IPS DF 19.7 (cell line): ENCODE results near the gene SPACA4.
"Not testable (repeated sequence)": the region's sequence is repeated elsewhere in the genome, so short reads cannot be mapped to it uniquely, and the experiment has no call there.

Experiments used
- DNase-seq: peaks from one replicate; pipeline ENCODE4 v3.0.0-alpha.2; 2013; ENCODE audit warnings: low read depth, low spot score

SPACA4 gene, protein sequence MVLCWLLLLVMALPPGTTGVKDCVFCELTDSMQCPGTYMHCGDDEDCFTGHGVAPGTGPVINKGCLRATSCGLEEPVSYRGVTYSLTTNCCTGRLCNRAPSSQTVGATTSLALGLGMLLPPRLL

DNA sequence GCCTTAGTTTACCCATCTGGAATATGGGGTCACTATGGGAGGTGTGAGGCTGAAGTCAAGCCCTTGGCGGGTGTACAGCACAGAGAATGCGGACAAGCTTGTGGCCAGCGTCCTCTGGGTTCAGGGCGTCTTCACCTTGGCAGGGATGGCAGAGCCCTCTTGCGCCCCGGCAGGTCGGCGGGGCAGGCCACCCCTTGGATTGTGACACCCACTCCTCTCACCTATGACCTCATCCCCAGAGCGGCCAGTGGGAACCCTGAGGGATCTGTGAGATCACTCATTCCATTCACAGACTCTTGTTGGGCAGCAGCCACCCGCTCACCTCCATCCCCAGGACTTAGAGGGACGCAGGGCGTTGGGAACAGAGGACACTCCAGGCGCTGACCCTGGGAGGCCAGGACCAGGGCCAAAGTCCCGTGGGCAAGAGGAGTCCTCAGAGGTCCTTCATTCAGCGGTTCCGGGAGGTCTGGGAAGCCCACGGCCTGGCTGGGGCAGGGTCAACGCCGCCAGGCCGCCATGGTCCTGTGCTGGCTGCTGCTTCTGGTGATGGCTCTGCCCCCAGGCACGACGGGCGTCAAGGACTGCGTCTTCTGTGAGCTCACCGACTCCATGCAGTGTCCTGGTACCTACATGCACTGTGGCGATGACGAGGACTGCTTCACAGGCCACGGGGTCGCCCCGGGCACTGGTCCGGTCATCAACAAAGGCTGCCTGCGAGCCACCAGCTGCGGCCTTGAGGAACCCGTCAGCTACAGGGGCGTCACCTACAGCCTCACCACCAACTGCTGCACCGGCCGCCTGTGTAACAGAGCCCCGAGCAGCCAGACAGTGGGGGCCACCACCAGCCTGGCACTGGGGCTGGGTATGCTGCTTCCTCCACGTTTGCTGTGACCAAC, at the start of gene SPACA4:
Gene SPACA4, plus strand, starts transcription at position 280 of the 896 bp plus-strand sequence. Its CDS starts 237 bp downstream, at position 517.
- no peak for DNase-seq

DNA sequence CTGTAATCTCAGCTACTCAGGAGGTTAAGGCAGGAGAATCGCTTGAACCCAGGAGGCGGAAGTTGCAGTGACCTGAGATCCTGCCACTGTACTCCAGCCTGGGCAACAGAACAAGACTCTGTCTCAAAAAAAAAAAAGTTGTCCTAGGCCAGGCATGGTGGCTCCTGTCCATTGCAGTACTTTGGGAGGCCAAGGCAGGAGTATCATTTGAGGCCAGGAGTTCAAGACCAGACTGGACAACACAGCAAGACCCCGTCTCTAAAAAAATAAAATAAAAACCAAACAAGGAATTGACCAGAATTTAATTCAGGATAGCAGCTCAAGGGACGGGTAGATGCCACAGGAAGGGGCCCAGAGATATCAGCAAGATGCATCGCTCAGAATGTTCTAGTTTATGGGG, 49.7 kb upstream of the SPACA4 start:
- DNase-seq = no peak

DNA sequence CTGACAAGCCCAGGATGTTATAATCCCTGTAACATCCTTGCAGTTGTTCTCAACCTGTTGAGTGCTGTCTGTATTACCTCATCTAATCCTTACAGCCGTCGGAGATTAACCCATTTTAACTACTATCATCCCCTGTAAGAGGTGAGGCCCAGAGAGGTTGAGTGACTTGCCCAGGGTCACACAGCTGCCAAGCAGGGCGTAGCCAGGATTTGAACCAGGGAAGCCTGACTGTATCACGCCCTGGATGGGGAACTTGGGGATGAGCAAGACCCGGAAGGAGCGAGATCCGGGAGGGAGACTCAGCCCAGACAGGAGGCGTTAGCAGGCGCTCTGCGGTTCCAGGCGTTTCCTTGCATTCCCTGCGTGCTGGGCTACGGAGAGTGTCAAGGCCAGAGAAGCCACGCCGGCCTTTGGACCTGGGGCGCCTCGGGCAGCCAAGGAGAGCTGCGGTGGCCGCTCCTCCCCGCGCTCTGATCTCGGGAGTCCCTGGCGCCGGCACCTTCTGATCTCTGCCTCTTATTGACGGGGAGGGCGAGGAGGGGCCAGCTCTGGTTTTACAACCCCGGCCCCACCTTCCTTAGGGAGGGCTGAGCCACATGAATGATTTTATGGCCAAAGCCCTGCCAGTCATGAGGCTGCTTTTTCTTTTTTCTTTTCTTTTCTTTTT, 48.4 kb upstream of the SPACA4 start:
- no peak for DNase-seq

DNA sequence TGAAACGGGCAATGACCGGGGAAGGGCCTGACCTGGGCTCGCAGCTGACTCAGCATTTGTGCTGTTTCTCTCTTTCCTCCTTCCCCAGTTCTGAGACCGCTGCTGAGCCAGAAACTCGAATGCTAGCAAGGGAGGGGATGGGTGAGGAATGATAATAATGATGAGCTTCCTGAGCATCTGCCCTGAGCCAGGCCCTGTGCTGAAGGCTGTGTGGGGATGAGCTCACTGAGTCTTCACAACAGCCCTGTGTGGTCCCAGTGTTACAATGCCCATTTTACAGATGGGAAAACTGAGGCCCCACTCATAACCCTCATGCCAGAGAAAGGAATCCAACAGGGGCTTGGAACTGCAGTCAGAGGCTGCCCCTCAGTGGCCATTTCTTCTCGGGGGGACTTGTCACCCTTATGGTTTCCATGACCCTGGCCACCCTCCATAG, 46.4 kb upstream of the SPACA4 start:
- no peak for DNase-seq

DNA sequence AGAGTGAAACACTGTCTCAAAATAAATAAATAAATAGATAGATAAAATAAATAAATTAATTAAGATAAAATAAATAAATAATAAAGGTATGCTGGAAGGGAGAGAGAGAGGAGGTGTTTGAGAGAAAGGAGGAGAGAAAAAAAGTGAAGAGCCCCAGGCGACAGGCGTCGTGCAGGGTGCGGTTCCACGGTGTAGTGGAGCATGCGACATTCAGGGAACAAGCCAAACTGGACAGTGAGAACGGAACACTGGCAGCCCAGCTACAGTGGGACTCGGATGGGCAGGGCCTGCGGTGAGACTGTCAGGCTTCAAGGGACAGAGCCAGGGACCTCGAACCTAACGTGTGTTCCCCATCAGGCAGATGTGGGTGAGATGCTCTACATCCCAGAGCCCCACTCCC, 45.1 kb upstream of the SPACA4 start:
- no peak for DNase-seq

DNA sequence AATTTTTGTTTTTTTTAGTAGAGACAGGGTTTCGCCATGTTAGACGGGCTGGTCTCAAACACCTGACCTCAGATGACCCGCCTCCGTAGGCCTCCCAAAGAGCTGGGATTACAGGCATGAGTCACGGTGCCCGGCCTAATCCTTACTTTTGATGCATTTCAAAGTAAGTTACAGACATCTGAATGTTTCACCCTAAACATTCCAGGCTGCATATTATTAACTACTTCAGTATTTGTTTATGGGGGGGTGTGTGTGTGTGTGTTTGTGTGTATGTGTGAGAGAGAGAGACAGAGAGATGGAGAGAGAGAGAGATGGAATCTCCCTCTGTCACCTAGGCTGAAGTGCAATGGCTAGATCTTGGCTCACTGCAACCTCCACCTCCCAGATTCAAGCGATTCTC, 41.5 kb upstream of the SPACA4 start:
- no peak for DNase-seq

DNA sequence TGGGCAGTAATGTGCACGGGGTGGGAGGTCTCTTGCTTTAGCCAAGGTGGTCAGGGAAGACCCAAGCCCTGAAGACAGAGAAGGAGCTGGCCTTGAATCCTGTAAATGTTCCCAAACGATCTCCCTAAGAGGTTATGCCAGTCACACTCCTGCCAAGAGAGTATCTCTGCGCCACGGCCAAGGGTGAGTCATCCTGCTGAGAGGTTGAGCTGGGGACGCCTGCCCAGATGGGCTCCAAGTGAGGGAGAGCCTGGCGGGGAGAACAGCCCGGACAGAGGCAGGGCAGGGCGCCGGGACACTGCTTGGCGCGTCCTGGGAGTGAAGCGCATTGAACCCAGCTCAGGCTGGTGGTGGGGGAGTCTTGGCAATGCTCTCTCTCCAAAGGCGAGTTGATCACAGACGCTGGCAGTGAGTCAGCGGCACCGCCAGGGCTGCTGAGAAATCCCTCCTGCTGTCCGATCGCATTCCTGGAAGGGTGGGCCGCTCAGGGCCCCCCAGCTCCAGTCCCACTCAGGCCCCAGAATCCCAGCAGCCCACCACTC, 38.1 kb upstream of the SPACA4 start:
- no peak for DNase-seq

DNA sequence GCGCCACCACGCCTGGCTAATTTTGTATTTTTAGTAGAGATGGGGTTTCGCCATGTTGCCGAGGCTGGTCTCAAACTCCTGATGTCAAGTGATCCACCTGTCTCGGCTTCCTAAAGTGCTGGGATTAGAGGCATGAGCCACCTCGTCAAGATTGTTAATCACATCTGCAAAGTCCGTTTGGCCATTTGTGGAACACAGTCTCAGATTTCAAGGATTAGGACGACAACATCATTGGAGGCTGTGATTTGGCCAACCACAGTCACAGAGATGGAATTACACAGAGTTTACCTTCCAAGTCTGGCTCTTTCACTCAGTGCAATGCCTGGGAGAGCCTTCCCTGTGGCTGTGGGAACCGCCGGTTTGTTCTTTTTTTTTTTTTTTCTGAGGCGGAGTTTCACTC, 36.7 kb upstream of the SPACA4 start:
- no peak for DNase-seq

DNA sequence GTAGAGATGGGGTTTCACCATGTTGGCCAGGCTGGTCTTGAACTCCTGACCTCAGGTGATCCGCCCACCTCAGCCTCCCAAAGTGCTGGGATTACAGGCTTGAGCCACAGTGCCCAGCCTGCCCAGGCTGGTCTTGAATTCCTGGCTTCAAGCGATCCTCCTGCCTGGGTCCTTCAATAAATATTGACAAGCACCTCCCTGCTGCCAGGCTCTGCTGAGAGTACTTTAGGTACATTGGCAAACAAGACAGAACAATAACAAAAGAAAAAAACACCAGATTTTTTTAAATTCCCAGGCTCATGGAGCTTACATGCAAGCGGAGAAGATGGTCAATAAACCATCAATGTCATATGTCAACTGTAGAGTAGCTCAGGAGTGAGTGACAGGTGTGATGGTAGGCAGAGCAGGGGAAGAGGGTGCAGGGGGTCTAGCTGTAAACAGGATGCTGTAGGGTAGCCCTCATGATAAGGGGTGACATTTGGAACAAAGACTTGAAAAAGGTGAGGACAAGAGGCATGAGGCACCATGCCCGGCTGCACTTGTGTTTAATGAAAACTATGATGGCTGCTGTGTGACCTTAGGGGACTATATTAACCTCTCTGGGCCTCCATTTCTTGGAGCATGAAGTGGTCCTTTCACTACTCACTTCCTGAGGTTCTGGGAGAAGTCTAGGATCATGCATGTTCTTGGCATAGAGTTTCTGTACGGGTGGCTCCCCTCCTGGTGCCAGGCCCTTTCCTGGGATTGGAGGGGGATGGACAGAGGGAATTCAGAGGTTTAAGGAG, 35.0 kb upstream of the SPACA4 start:
- DNase-seq = no peak

DNA sequence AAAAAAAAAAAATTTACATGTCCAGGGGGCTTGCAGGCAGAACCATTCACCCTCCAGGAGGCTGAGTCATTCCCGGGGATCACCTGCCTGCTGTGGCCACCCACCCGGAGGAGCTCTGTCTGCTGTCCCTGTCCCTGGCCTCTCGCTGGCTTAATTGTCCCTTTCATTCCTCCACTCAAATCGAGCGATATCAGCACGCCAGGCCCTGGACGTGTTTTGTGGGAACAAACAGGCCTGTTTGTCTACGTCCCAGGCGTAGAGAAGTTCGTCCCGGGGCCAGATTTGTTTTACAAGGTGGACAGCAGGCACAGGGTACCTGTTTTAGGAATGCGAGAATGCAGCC, 33.4 kb upstream of the SPACA4 start:
- DNase-seq = no peak

DNA sequence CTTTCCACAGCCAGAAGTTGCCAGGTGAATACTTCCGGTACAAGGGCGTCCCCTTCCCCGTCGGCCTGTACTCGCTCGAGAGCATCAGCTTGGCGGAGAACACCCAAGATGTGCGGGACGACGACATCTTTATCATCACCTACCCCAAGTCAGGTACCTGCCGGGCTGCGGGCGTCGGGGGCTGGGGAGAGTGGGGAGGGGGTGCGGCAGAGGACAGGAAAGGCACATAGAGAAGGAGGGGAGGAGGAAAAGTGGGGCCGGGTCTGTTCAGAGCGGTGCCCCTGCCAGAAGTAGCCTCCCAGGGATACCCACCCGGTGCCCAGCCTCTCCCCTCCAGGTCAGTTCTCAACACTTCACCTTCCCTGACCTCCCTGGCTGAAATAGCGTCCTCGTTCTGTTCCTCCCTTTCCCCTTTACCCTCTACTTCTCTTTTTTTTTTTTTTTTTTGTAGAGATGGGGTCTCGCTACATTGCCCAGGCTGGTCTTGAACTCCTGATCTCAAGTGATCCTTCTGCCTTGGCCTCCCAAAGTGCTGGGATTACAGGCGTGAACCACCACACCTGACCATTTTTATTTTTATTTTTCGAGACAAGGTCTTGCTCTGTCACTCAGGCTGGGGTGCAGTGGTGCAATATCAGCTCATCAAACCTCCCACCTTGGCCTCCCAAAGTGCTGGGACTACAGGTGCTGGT, 30.5 kb upstream of the SPACA4 start:
- no peak for DNase-seq

DNA sequence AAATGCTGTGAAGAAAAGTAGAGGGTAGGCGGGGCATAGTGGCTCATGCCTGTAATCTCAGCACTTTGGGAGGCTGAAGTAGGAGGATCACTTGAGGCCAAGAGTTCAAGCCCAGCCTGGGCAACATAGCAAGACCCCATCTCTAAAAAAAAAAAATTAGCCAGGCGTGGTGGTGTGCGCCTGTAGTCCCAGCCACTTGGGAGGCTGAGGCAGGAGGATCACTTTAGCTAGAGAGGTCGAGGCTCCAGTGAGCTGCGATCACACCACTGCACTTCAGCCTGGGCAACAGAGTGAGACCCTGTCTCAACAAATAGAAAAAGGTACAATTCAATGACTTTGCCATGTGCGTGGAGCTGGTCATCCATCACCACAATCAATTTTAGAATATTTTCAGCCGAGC, 28.6 kb upstream of the SPACA4 start:
- not testable (repeated sequence) for DNase-seq

DNA sequence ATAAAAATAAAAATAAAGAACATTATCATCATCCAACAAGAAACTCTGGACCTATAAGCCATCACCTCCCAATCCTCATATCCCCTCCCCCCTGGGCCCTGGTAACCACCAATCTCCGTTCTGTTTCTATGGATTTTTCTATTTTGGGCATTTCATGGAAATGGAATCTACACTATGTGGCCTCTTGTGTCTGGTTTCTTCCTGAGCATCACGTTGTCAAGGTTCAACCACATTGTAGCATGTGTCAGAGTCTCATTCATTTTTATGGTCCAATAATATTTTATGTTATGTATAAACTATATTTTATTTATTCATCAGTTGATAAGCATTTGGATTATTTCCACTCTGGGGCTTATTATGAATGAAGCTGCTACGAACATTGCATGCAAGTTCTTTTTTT, 27.7 kb upstream of the SPACA4 start:
- DNase-seq = no peak

DNA sequence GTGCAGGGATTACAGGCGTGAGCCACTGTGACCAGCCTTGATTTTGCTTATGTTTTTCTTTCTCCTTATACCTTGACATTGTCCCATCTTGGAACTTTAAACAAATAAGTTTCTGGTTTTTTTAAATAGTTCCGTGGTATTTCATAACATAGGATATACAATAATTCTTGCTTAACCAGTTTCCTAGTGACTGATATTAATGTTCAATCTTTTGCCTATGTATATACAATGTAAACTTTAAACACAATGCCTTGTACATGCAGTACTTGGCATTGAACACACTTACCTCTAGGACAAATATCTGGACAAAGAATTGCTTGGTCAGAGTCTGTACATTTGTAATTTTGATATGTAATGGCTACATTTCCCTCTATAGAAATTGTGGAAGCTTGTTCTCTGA, 24.4 kb upstream of the SPACA4 start:
- DNase-seq = no peak

DNA sequence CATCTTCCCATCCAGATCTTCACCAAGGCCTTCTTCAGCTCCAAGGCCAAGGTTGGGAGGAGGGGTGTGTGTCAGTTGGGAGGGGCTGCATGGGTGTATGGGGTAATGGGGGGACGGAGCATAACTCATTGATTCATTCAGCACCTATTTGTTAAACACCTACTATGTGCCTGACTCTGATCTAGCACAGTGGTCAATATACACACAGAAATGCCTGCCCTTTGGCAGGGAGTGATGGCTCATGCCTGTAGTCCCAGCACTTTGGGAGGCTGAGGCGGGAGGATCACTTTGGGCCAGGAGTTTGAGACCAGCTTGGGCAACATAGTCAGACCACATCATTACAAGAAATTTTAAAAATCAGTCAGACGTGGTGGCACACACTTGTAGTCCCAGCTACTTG, 19.2 kb upstream of the SPACA4 start:
- no peak for DNase-seq

DNA sequence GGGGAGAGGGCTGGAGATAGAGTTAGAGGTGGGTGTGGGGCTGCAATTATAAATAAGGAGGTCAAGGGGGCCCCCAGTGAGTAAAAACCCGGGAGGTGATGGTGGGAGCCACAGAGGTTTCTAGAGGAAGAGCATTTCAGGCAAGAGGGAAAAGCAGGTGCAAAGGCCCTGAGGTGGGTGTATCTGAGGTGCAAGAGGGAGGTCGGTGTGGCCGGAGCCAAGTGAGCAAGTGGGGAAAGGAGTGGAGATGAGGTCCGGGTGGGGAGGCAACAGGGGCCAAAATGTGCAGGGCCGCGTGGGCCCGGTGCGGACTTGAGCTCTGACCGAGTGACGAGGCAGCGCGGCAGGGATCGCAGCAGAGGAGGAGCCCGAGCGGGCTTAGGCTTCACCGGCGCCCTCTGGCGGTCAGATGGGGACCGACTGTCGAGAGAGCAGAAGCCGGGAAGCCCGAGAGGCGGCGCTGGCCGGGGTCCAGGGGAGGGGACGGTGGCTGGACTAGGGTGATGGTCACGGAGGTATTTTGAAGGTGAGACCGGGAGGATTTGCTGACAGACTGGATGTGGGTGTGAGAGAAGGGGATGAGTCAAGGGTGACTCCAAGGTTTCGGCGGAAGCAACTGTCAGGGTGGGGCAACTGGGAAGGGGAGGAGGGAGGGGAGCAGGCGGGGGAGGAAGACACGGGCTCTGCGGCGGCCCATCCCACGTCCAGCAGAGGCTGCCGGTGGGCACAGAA, 17.7 kb upstream of the SPACA4 start:
- DNase-seq = peak; percentile 25

DNA sequence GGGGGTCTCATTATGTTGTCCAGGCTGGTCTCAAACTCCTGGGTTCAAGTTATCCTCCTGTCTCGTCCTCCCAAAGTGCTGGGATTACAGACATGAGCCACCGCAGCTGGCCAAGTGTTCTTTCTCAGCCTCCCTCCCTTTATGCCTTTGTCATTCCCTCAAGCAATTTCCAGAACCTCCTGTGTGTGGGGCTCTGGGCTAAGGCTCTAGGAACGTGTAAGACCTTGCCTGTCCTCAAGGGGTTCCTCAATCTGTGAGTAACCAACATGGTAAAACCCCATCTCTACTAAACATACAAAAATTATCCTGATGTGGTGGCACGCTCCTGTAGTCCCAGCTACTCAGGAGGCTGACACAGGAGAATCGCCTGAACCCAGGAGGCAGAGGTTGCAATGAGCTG, 15.5 kb upstream of the SPACA4 start:
- no peak for DNase-seq

DNA sequence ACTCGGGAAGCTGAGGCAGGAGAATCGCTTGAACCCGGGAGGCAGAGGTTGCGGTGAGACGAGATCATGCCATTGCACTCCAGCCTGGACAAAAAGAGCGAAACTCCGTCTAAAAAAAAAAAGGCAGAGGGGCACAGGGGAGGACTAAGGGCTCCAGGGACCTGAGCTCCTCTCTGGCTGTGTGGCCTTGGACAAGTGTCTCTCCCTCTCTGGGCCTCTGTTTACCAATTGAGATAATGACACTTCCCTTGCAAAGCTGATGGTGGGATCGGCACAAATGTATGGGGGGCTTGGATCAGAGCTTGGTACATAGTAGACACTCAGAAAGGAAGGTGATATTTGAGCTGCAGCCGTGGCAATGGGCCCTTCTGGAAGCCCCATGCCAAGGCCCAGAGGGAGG, 11.4 kb upstream of the SPACA4 start:
- DNase-seq = no peak

DNA sequence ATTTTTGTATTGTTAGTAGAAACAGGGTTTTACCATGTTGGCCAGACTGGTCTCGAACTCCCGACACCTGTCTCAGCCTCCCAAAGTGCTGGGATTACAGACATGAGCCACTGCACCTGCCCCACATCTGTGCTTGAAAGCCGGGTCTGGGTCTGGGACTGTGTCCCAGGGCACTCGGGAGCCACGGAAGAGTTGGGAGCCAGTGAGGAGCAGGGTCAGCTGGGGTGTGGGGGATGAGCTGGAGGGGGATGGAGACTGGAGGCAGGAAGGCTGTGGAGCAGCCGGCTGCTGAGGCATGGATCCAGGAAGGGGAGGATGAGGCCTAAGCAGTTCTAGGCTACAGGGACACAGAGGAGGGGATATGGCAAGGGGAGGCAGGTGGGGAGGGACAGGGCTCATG, 10.7 kb upstream of the SPACA4 start:
- no peak for DNase-seq

DNA sequence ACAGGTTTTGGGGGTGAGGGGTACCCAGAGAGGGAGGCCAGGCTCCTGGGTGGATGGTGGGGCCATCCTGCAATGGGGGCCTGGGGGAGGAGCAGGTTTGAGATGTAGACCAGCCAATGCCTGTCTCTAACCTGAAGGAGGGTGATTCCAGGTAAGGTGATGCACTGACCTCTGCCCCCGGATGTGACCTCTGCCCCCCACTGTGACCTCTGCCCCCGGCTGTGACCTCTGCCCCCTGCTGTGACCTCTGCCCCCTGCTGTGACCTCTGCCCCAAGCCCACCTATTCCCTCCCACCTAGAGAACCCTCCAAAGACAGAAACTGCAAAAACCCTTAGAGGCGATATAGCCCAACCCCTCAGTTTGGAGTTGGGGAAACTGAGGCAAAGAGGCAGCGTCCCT, 10.3 kb upstream of the SPACA4 start:
- DNase-seq = no peak
